ENCODE measurements around the gene TRMO.

The TRMO gene

DNA sequence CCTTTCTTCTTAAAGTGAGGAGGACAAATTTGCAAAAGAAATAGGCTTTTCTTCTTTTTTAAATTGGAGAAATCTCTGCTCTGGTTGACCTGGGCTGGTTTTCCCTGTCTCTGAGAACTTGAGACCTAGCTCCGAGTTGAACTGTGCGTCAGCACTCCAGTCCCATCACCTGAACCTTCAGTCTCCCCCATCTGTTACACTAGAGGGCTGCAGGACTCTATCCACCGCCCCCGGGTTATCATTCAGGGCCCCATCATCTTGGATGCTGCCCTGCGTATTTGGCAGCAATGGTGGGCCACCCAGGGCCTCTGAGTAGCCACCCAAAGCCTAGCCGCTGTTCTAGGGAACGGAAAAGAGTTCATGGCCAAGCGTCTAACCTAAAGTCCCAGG, 66.8 kb downstream of the TRMO start:
- Histone ChIP-seq H3K27ac (ENCODE audit: insufficient read depth, low read depth, low read length, poor library complexity, severe bottlenecking) (no peak overlapping the region), H3K27me3 (ENCODE audit: control insufficient read depth, insufficient read depth, low read length, poor library complexity, severe bottlenecking) (peaks cover 100% of the 10 kb centered on the region), H3K4me1 (ENCODE audit: control insufficient read depth, insufficient read depth, low read length) (no peaks in the 10 kb centered on the region), H3K4me3 (ENCODE audit: insufficient read depth, low read depth, low read length) (no peak overlapping the region), H3K9me3 (ENCODE audit: control insufficient read depth, low read length) (no peaks in the 10 kb centered on the region), H3K36me3 (ENCODE audit: control insufficient read depth, insufficient read depth, low read length) (no peaks in the 10 kb centered on the region)
- WGBS, 2 experiments, result 7 to 9% methylated on average over 8 of the region's 8 CpGs

DNA sequence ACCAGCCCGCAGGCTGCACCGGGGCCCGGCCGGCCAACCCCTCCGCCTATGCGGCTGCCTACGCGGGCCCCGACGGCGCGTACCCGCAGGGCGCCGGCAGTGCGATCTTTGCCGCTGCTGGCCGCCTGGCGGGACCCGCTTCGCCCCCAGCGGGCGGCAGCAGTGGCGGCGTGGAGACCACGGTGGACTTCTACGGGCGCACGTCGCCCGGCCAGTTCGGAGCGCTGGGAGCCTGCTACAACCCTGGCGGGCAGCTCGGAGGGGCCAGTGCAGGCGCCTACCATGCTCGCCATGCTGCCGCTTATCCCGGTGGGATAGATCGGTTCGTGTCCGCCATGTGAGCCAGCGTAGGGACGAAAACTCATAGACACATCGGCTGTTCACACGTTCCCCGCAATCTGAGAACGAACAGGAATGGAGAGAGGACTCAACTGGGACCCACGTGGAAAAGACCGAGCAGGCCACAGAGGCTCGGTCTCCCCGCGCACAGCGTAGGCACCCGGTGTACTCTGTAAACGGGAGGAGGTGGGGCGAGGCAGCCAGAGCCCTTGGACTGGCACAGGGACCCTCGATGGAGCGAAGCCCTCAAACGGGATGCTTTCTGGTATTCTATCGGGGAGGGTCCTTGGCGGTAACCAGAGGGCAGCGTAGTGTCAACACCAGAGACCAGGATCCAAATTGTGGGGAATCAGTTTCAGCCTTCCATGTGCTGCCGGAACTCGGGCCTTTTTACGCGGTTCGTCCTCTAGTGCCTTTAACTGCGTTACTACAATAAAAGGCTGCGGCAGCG, 67.4 kb downstream of the TRMO start:
- no peaks in the 10 kb centered on the region for H3K4me1 ChIP-seq (ENCODE audit: control insufficient read depth, insufficient read depth, low read length)
- H3K27me3 ChIP-seq (ENCODE audit: control insufficient read depth, insufficient read depth, low read length, poor library complexity, severe bottlenecking), result peaks cover 100% of the 10 kb centered on the region
- H3K36me3 ChIP-seq (ENCODE audit: control insufficient read depth, insufficient read depth, low read length), result no peaks in the 10 kb centered on the region
- H3K9me3 ChIP-seq (ENCODE audit: control insufficient read depth, low read length), result no peaks in the 10 kb centered on the region
- H3K27ac ChIP-seq (ENCODE audit: insufficient read depth, low read depth, low read length, poor library complexity, severe bottlenecking), result no peak overlapping the region
- no peak overlapping the region for H3K4me3 ChIP-seq (ENCODE audit: insufficient read depth, low read depth, low read length)
- WGBS, 2 experiments, result 5% methylated on average over 71 of the region's 71 CpGs
